HepG2 (cell line): ENCODE data around the gene SLC1A2. TPM values are rescaled to one million over a fixed set of nuclear protein-coding genes. Genes with fewer than 3 reads are reported as not detected.

Source experiments
- ATAC-seq: fragments of 200-7000 bp; cut with Tn5 transposase; 3 replicates; pipeline ENCODE4 v1.9.1; 2020; ENCODE audit warnings: mild to moderate bottlenecking, moderate library complexity
- BruUV-seq: library from RNA; stranded (reverse); fragments of 400-500 nt; replicated peaks from 2 replicates; lab custom pipeline; 2021; lab: Mats Ljungman, UMichigan
- CTCF ChIA-PET: fragments of 300-600 bp; formaldehyde crosslinking; extraction: SDS; loops from one replicate; lab custom pipeline; 2021; ENCODE audit warnings: low total read pairs, inconsistent platforms, low intra/inter-chr PET ratio; lab: Yijun Ruan, JAX
- POLR2A ChIA-PET: fragments of 350-600 bp; sonication (Branson Sonifier 250); formaldehyde crosslinking; loops from one replicate; lab custom pipeline; 2020; ENCODE audit warnings: antibody characterized with exemption, inconsistent platforms; lab: Yijun Ruan, JAX
- DNase-seq: peaks from one replicate; pipeline ENCODE4 v3.0.0-alpha.2; 2015; ENCODE audit warnings: low spot score
- FAIRE-seq: peaks from 3 replicates; lab custom pipeline; 2011; peaks lifted over from hg19 to GRCh38; lab: Jason Lieb, UNC
- H2AFZ ChIP-seq: one replicate; pipeline ENCODE4 v1.6.1; 2011; ENCODE audit warnings: low read length, inconsistent platforms
- H3K27ac ChIP-seq: fragments of 300-600 bp; 3 replicates; pipeline ENCODE4 v1.8.0; 2011; ENCODE audit warnings: mixed run types, mild to moderate bottlenecking, mixed read lengths, low read length, inconsistent platforms; ENCODE audit not compliant: insufficient read depth; ENCODE audit errors: extremely low read length
- H3K27me3 ChIP-seq, 2 experiments: fragments of 200-600 bp in 1 of 2; 2 replicates in 1 of 2; 3 replicates in 1 of 2; pipeline versions ENCODE4 v1.6.0 to v1.8.0; 2011; ENCODE audit warnings: low read length in 2 of 2, mild to moderate bottlenecking in 2 of 2, moderate library complexity in 2 of 2, inconsistent platforms in 1 of 2; ENCODE audit not compliant: insufficient read depth in 2 of 2, control insufficient read depth in 1 of 2
- H3K36me3 ChIP-seq, 2 experiments: fragments of 200-600 bp in 1 of 2; replicated peaks in 1 of 2; 2 replicates in 1 of 2; 3 replicates in 1 of 2; pipeline versions ENCODE4 v1.5.1 to v1.8.0; 2011; ENCODE audit warnings: low read length in 2 of 2, inconsistent platforms in 1 of 2; ENCODE audit not compliant: insufficient read depth in 2 of 2, control insufficient read depth in 1 of 2
- H3K4me1 ChIP-seq: 2 replicates; pipeline ENCODE4 v1.5.1; 2012; ENCODE audit warnings: low read length, inconsistent platforms; ENCODE audit not compliant: insufficient read depth
- H3K4me2 ChIP-seq: 2 replicates; pipeline ENCODE4 v1.6.0; 2011; ENCODE audit warnings: low read depth, low read length, inconsistent platforms
- H3K4me3 ChIP-seq, 3 experiments: fragments of 200-600 bp in 1 of 3; sonication (generic), shearing (Covaris generic) in 1 of 3; replicated peaks in 1 of 3; 2 replicates each; pipeline ENCODE4 v1.5.1; 2011 to 2016; ENCODE audit warnings: low read length in 3 of 3, inconsistent platforms in 2 of 3, low read depth in 2 of 3, mild to moderate bottlenecking in 2 of 3, control low read depth in 1 of 3, mixed read lengths in 1 of 3; ENCODE audit not compliant: insufficient read depth in 1 of 3
- H3K79me2 ChIP-seq: one replicate; pipeline ENCODE4 v1.6.1; 2011; ENCODE audit warnings: low read length, inconsistent platforms; ENCODE audit not compliant: insufficient read depth
- H3K9ac ChIP-seq: 2 replicates; pipeline ENCODE4 v1.6.0; 2011; ENCODE audit warnings: mild to moderate bottlenecking, low read depth, low read length, inconsistent platforms; ENCODE audit not compliant: insufficient read depth
- H3K9me3 ChIP-seq: 2 replicates; pipeline ENCODE4 v1.5.1; 2012; ENCODE audit warnings: mild to moderate bottlenecking, low read length
- H4K20me1 ChIP-seq: 2 replicates; pipeline ENCODE4 v1.6.0; 2011; ENCODE audit warnings: inconsistent platforms, mild to moderate bottlenecking, low read length, moderate library complexity; ENCODE audit not compliant: insufficient read depth
- GATAD1 ChIP-seq: IDR thresholded peaks from 2 replicates; pipeline ENCODE4 v1.6.1; 2016; ENCODE audit warnings: missing genetic modification reagents, missing compliant biosample characterization
- KLF12 ChIP-seq: sonication (generic); formaldehyde crosslinking; IDR thresholded peaks from 2 replicates; pipeline ENCODE4 v1.4.0; 2020; ENCODE audit warnings: missing genetic modification reagents, borderline replicate concordance
- PHF8 ChIP-seq: sonication (generic); formaldehyde crosslinking; IDR thresholded peaks from 2 replicates; pipeline ENCODE4 v1.5.0; 2020; ENCODE audit warnings: missing genetic modification reagents
- PRMT3 ChIP-seq: sonication (generic); formaldehyde crosslinking; IDR thresholded peaks from 2 replicates; pipeline ENCODE4 v1.8.1; 2022; ENCODE audit warnings: low read depth, mild to moderate bottlenecking, moderate library complexity, missing genetic modification reagents, borderline replicate concordance
- TCF7L2 ChIP-seq: IDR thresholded peaks from 2 replicates; pipeline ENCODE4 v1.6.1; 2011; ENCODE audit warnings: mild to moderate bottlenecking, low read depth, low read length, moderate library complexity
- ZNF629 ChIP-seq: sonication (generic); formaldehyde crosslinking; conservative IDR thresholded peaks from 2 replicates; pipeline ENCODE4 v1.5.0; 2020; ENCODE audit warnings: missing genetic modification reagents
- ZNF768 ChIP-seq: sonication (generic); formaldehyde crosslinking; IDR thresholded peaks from 2 replicates; pipeline ENCODE4 v1.4.0; 2020; ENCODE audit warnings: missing genetic modification reagents
- WGBS: methylation state at CpG from one replicate; pipeline ENCODE4 v1.1.6; 2017; ENCODE audit warnings: low lambda C conversion rate; 5-methylcytosine and 5-hydroxymethylcytosine counted together
- in situ Hi-C: cut with HindIII; loops from 2 replicates; pipeline ENCODE4 v1.10.0; 2017; ENCODE audit warnings: low pct_unique_long_range_greater_than_20kb; ENCODE audit not compliant: extremely low pct_ligation_motif_present
- intact Hi-C: fragments of 100-400 bp; cut with micrococcal nuclease; formaldehyde crosslinking; loops from one replicate; pipeline ENCODE4 v1.10.0; 2022; ENCODE audit not compliant: unreplicated experiment
- polyA plus RNA-seq, 8 experiments: library from polyadenylated mRNA; depleted of rRNA in 3 of 8; stranded (reverse) in 7 of 8; unstranded in 1 of 8; fragments of >200 nt; fragmentation: Illumina TruSeq in 4 of 8; extraction: Trizol in 4 of 8; gene quantifications; 2 replicates each; pipeline versions ENCODE4 v1.2.1 to v1.2.3, GENCODE V29; 2011 to 2016; ENCODE audit warnings: low read depth in 4 of 8, missing spikeins in 1 of 8, mixed read lengths in 1 of 8; ENCODE audit not compliant: insufficient read depth in 1 of 8
- total RNA-seq, 5 experiments: library from RNA; depleted of rRNA; stranded (reverse); fragments of >200 nt; fragmentation: Illumina TruSeq; extraction: Trizol; gene quantifications; 2 replicates each; pipeline ENCODE4 v1.2.3, GENCODE V29; 2016; ENCODE audit warnings: low read depth in 1 of 5
- TF ChIP-seq, protein P1 (sequence below): conservative IDR thresholded peaks from 2 replicates; pipeline ENCODE4 v1.6.1; 2018; ENCODE audit warnings: missing genetic modification reagents

The SLC1A2 gene
- total and polyA plus RNA-seq, 2 of the 13 experiments (the other 11 are each of a cell fraction or from before 2014, with no cell fraction given): 23.2 to 43.2 TPM

DNA sequence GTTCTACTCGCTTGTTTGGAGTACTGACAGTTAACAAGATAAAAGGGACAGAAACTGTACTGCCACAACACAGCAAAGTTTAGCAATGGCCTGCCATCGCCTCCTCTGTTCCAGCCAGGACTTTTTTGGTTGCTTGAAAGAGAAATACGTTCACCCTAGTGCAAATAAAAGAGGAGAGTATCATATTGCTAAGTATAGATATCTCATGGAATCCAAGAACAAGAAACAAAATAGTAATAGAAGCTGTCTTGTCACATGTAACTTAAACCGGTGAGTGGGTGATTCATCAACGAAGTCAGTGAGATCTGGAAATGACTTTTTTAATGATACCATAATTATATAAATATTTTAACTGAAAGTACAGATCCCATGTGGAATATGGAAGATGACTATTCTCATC, 35.4 kb downstream of the SLC1A2 start:
- no peaks in the 10 kb centered on the region for H3K9me3 ChIP-seq
- in situ Hi-C loops (loop anchor here (10.0 to 25.0 kb wide), 3 partner anchors 459 to 1022 kb away; partner anchors contain the start of gene ABTB2), intact Hi-C loops (no loop called here)
- H3K9ac ChIP-seq: no peak overlapping the region
- H3K27ac ChIP-seq: no peak overlapping the region
- ChIA-PET CTCF (no interaction called here), POLR2A (no interaction called here)
- no peaks in the 10 kb centered on the region for H3K36me3 ChIP-seq
- no peak overlapping the region for H3K4me2 ChIP-seq
- no peak for ATAC-seq
- no peak for DNase-seq
- H3K4me3 ChIP-seq: no peak overlapping the region
- H3K27me3 ChIP-seq: 0 out of 5 replicates have a peak, but pooled peaks cover 0 to 7% of the 10 kb centered on the region in 2 experiments
- no peak overlapping the region for H2AFZ ChIP-seq
- TF ChIP-seq ZNF768 (no peak), PHF8 (CRISPR knock-in tag) (no peak), KLF12 (CRISPR knock-in tag) (no peak), TCF7L2 (no peak), PRMT3 (CRISPR knock-in tag) (no peak)
- TF ChIP-seq, protein P1, sequence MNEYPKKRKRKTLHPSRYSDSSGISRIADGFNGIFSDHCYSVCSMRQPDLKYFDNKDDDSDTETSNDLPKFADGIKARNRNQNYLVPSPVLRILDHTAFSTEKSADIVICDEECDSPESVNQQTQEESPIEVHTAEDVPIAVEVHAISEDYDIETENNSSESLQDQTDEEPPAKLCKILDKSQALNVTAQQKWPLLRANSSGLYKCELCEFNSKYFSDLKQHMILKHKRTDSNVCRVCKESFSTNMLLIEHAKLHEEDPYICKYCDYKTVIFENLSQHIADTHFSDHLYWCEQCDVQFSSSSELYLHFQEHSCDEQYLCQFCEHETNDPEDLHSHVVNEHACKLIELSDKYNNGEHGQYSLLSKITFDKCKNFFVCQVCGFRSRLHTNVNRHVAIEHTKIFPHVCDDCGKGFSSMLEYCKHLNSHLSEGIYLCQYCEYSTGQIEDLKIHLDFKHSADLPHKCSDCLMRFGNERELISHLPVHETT (CRISPR knock-in tag): no peak
- whole genome bisulfite sequencing: 44% methylated on average over 5 of the region's 5 CpGs
- H4K20me1 ChIP-seq: no peaks in the 10 kb centered on the region
- H3K79me2 ChIP-seq: no peaks in the 10 kb centered on the region
- BruUV-seq: no TSS peak
- no peaks in the 10 kb centered on the region for H3K4me1 ChIP-seq
- FAIRE-seq: no peak

DNA sequence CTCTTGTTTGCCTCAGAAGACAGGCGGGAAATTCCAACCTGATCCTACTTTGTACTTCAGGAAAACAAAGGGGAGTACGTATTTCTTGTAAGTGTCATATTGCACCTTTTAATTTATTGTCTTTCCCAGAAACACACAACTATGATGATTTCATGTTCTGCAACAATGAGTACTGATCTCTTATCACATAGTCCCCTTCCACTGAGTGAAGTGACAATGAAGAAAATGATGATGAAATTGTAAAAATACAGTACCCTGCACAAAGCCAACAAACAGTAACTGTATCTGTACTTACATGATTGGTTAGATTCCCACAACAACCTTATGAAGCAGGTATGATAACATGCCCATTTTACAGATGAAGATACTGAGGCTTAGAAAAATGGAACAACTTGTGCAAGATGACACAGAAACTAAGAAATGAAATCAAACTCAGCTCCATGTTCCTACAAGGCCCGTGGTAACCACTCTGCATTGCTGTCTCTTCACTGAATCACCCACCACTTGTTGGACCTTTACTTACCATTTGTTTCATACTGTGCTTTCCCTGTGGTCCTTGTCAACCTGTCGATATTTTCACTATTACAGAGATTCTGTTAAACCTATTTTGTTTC, 37.5 kb downstream of the SLC1A2 start:
- TF ChIP-seq ZNF629 (CRISPR knock-in tag) (peak; percentile 74), GATAD1 (CRISPR knock-in tag) (no peak)
- in situ Hi-C loops: loop anchor here (10.0 to 25.0 kb wide), 3 partner anchors 457 to 1020 kb away; partner anchors contain the start of gene ABTB2
- FAIRE-seq (no peak), DNase-seq (no peak), ATAC-seq (no peak)
- Histone ChIP-seq H4K20me1 (no peaks in the 10 kb centered on the region), H2AFZ (no peak overlapping the region), H3K27ac (no peak overlapping the region), H3K9me3 (no peaks in the 10 kb centered on the region), H3K4me1 (no peaks in the 10 kb centered on the region), H3K4me3 (no peak overlapping the region), H3K4me2 (no peak overlapping the region), H3K36me3 (no peaks in the 10 kb centered on the region), H3K79me2 (no peaks in the 10 kb centered on the region), H3K9ac (no peak overlapping the region), H3K27me3 (0 out of 5 replicates have a peak, but pooled peaks cover 0 to 7% of the 10 kb centered on the region in 2 experiments)
- ChIA-PET POLR2A (no interaction called here), CTCF (no interaction called here)
- intact Hi-C loops: no loop called here
- no TSS peak for BruUV-seq
- WGBS: 22% methylated on average over 4 of the region's 4 CpGs
